ENCODE results near the gene TBC1D22A.

GRCh38 chr22:47144791-47145425 is 382.5 kb downstream of the TBC1D22A start:
- TF ChIP-seq CTCF (IDR thresholded peaks at IDR 0.05), result no peak
- TF ChIP-seq POLR2A (IDR thresholded peaks at IDR 0.05), result no peak
- TF ChIP-seq POLR2AphosphoS5 (IDR thresholded peaks at IDR 0.05), result no peak

All from upper lobe of left lung (tissue), 4 donors.